Islet of Langerhans (tissue), 1 donor: ENCODE data around the gene SRD5A1.
"Not testable (repeated sequence)": the region's sequence is repeated elsewhere in the genome, so short reads cannot be mapped to it uniquely, and the experiment has no call there.

ENCODE experiments used
- FAIRE-seq: peaks from one replicate; lab custom pipeline; 2011; peaks lifted over from hg19 to GRCh38; lab: Jason Lieb, UNC

The SRD5A1 gene

GRCh38 chr5:6645571-6646362, 12.5 kb downstream of the SRD5A1 start:
- not testable (repeated sequence) for FAIRE-seq

DNA sequence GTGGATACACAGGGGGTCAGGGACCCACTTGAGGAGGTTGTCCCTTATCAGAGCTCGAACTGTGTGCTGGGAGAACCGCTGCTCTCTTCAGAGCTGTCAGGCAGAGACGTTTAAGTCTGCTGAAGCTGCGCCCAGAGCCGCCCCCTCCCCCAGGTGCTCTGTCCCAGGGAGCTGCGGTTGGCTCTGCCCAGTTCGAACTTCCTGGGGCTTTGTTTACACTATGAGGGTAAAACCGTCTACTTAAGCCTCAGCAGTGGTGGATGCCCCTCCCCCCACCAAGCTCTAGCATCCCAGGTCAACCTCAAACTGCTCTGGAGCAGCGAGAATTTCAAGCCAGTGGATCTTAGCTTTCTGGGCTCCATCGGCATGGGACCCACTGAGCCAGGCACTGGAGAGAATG, 15.9 kb downstream of the SRD5A1 start:
- no peak for FAIRE-seq

DNA sequence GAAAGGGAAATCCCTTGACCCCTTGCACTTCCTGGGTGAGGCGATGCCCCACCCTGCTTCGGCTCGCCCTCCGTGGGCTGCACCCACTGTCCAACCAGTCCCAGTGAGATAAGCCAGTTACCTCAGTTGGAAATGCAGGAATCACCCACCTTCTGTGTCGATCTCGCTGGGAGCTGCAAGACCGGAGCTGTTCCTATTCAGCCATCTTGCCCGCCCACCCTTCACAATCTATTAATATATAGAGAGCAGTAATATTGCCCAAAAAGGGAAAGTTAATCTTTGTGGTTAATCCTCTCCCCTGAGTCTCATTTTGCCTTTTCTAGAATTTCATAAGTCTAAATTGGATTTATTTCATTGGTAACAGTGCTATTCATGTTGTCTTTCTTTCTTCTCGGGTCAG, 16.4 kb downstream of the SRD5A1 start:
- no peak for FAIRE-seq

DNA sequence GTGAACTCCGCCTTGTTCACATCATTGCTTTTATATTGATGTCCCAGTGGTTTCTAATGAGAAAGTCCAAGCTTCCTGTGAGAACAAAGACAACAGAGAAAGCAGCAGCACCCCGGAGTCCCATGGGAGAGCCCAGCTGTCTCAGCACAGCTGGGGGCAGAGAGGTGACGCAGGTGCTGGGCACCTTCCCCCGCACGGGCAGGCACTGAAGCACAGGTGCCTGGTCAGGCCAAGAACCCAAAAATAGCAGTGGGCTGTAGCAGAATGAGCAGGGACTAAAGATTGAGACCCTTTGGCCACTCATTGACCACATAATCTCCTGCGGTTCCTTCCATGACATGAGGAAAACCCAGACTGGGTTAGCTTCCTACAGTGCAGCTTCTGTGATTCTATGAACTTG, 18.8 kb downstream of the SRD5A1 start:
- no peak for FAIRE-seq

GRCh38 chr5:6655432-6655831, 22.2 kb downstream of the SRD5A1 start:
- FAIRE-seq = no peak

- no peak for FAIRE-seq
Measured at GRCh38 chr5:6656680-6657079, 23.4 kb downstream of the SRD5A1 start.

- FAIRE-seq = no peak
Measured at GRCh38 chr5:6659941-6660684, 26.9 kb downstream of the SRD5A1 start.

DNA sequence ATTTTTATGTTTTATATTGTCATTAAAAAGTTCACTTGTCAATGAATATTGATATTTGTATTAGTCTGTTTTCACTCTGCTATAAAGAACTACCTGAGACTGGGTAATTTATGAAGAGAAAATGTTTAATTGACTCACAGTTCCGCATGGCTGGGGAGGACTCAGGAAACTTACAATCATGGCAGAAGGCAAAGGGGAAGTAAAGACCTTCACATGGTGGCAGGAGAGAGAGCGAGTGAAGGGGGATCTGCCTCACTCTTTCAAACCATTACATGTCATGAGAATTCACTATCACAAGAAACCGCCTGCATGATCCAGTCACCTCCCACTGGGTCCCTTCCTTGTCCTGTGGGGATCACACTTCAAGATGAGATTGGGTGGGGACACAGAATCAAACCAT, 27.4 kb downstream of the SRD5A1 start:
- no peak for FAIRE-seq

DNA sequence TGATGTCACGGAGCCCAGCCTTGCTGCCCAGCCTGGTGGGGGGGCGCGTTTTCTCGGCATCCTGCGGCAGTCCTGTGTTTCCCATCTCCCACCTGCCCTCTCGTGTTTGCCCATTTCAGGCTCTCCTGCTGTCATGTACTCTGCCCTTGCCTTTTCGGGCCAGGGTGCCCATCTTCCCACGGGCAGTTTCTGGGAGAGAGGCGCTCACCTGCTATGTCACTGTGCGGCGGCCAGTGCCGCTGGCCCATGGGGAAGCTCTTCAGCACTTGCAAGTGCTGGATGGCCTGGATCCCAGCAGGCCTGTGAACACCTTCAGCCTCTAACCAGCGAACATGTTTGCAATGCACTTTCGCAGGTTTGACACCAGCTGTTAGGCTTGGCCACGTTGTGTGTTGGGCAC, 33.5 kb downstream of the SRD5A1 start:
- no peak for FAIRE-seq

DNA sequence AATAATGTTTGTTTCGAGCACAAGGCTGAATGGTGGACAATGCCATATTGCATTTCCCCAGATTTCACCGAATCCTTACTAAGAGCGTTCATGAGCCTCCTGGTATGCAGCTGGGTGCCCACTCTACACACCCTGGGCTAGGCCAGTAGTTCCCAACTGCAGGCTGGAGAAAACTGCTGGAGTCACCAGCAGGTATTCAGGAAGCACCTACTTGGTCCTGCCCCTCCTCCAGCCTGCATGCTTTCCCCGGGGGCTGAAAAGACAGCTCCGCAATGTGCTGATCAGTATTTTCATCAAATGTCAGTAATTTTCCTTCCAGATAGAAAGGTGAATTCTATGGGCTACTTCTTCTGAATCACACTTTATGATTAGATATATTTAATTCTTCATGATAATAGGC, 34.4 kb downstream of the SRD5A1 start:
- no peak for FAIRE-seq

DNA sequence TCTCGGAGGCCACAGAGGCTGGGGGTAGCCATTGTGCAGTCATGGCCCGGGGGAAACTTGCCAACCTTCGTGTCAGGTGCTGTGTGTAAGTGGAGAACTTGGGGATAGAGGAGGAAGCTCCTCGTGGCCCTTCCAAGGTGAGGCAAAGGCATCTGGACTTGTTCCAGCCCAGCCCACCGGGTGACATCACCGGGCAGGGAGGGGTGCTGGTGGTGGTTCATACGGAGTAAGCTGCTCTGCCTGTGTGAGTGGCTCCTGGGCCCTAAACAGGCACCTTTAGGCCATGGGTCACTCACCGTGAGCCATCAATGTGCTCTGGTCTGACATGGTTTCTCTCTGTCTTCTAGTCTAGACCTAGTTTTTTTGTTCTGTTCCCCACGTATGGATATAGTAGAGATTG, 35.5 kb downstream of the SRD5A1 start:
- FAIRE-seq = not testable (repeated sequence)

GRCh38 chr5:6673031-6673430, 39.8 kb downstream of the SRD5A1 start:
- FAIRE-seq = no peak

DNA sequence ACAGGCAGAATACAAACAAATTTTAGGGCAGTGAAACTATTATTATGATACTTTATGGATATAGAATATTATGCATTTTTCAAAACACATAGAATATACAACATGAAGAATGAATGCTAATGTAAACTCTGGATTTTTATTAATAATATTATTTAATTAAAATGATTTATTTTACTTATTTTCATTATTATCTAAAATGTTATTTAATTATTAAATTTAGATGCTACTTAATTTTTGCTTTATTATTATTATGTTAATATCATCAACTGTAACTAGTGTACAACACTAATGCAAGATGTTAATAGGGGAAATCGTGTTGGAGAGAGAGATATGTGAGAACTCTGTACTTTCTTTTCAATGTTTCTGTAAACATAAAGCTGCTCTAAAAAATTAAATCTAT, 40.7 kb downstream of the SRD5A1 start:
- no peak for FAIRE-seq

- no peak for FAIRE-seq
Measured at GRCh38 chr5:6674421-6674820, 41.2 kb downstream of the SRD5A1 start.

- no peak for FAIRE-seq
Measured at GRCh38 chr5:6674886-6675285, 41.6 kb downstream of the SRD5A1 start.

- no peak for FAIRE-seq
Measured at GRCh38 chr5:6675784-6676491, 42.7 kb downstream of the SRD5A1 start.

- FAIRE-seq = no peak
Measured at GRCh38 chr5:6676702-6677101, 43.5 kb downstream of the SRD5A1 start.

- FAIRE-seq = no peak
Measured at GRCh38 chr5:6678385-6678784, 45.1 kb downstream of the SRD5A1 start.

GRCh38 chr5:6680922-6681321, 47.7 kb downstream of the SRD5A1 start:
- FAIRE-seq = no peak

DNA sequence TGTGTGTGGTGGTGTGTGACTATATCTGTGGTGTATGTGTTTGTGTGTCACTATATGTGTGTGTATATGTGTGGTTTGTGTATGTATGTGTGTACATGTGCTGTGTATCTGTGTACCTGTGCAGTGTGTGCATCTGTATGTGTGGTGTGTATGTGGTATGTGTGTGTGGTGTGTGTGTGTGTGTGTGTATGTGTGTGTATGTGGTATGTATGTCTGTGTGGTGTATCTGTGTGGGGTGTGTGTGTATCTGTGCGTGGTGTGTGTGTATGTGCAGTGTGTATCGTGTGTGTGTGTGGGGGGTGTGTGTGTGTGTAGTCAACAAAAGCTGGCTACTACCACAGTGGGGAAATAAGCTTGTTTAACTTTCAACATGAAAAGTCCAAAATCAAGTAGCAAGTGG, 48.4 kb downstream of the SRD5A1 start:
- FAIRE-seq = no peak

- no peak for FAIRE-seq
Measured at GRCh38 chr5:6682239-6682638, 49.0 kb downstream of the SRD5A1 start.

- no peak for FAIRE-seq
Measured at GRCh38 chr5:6683241-6683640, 50.0 kb downstream of the SRD5A1 start.

DNA sequence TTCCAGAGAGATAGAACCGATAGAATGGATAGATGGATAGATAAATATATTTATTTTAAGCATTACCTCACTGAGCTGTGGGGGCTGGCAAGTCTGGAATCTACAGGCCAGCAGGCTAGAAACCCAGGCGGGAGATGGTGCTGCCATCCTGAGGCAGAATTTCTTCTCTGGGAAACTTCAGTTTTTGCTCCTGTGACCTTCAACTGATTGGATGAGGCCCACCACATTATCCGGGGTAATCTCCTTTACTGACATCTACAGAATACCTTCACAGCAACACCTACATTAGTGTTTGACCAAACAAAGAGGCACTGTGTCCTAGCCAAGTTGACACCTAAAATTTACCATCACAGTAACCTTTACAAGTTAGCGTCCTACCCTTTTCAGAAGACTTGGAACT, 50.8 kb downstream of the SRD5A1 start:
- no peak for FAIRE-seq
